ENCODE measurements around the gene SART3.

GRCh38 chr12:108509806-108510205, 51.2 kb downstream of the SART3 start:
- TF ChIP-seq POLR2AphosphoS5 (IDR thresholded peaks at IDR 0.05) (no peak), CTCF (IDR thresholded peaks at IDR 0.05 in 8 of 11, conservative IDR thresholded peaks at IDR 0.05 in 3 of 11) (no peak), POLR2A (IDR thresholded peaks at IDR 0.05) (no peak)
